Activated CD8-positive, alpha-beta T cell treated with anti-CD3 and anti-CD28 coated beads for 36 hours (primary cell): ENCODE data around the gene HYAL4. TPM values are rescaled to one million over a fixed set of nuclear protein-coding genes. Genes with fewer than 3 reads are reported as not detected.

Source experiments
- ATAC-seq: fragments of 200-7000 bp; cut with Tn5 transposase; one replicate; pipeline ENCODE4 v1.10.0; 2021; ENCODE audit warnings: mild to moderate bottlenecking, moderate library complexity
- CTCF ChIA-PET: fragments of 350-600 bp; sonication (Branson Sonifier 250); formaldehyde crosslinking; loops from one replicate; lab custom pipeline; 2021; ENCODE audit warnings: antibody characterized with exemption; lab: Charles Lee
- POLR2A ChIA-PET: fragments of 350-600 bp; sonication (Branson Sonifier 250); formaldehyde crosslinking; loops from one replicate; lab custom pipeline; 2021; ENCODE audit warnings: antibody characterized with exemption; lab: Charles Lee
- DNase-seq: peaks from one replicate; pipeline ENCODE4 v3.0.0-alpha.2; 2020
- H3K27ac Mint-ChIP-seq: one replicate; pipeline ENCODE4 v1.8.0; 2021; ENCODE audit warnings: mild to moderate bottlenecking, mixed read lengths
- H3K27me3 Mint-ChIP-seq: one replicate; pipeline ENCODE4 v1.8.0; 2021; ENCODE audit warnings: mixed read lengths
- H3K36me3 Mint-ChIP-seq: one replicate; pipeline ENCODE4 v1.8.0; 2021; ENCODE audit warnings: low read depth, mixed read lengths
- H3K4me1 Mint-ChIP-seq: one replicate; pipeline ENCODE4 v1.8.0; 2021; ENCODE audit warnings: low read depth, mixed read lengths
- H3K4me3 Mint-ChIP-seq: one replicate; pipeline ENCODE4 v1.8.0; 2021; ENCODE audit warnings: mild to moderate bottlenecking, moderate library complexity, mixed read lengths
- H3K9me3 Mint-ChIP-seq: one replicate; pipeline ENCODE4 v1.8.0; 2021; ENCODE audit warnings: mixed read lengths
- intact Hi-C: fragments of 100-400 bp; cut with micrococcal nuclease; formaldehyde crosslinking; loops from one replicate; pipeline ENCODE4 v1.10.0; 2022
- total RNA-seq, 2 experiments: library from RNA; stranded (reverse); gene quantifications; one replicate each; pipeline ENCODE4 v1.2.3, GENCODE V29; 2021
- TF ChIP-seq, protein P1 (sequence below): fragments of 200-600 bp; IDR thresholded peaks from one replicate; pipeline ENCODE4 v1.8.0; 2022; ENCODE audit warnings: antibody characterized with exemption, mild to moderate bottlenecking

Gene HYAL4
- total RNA-seq, 2 experiments from 2014 or later, result not detected

DNA sequence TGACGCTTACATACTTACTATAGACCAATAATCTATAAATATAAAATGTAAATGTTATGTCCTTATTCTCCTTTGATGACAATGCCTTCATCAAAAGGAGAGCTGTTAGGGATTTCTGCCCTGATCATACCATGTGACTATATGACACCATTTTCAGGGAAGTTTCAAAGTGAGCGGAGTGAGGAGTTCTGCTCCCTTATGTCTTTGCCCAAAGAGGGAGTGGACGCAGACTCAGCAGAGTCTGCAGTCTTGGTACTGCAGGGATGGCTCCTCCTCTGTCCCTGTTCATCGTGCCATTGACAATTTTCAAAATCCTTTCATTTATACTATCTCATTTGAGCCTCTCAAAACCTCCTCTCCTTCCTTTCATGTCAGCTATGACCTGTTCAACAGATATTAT lies 27.9 kb downstream of the HYAL4 start:
- Mint-ChIP-seq H3K36me3 (no peaks in the 10 kb centered on the region), H3K27ac (no peak overlapping the region), H3K4me3 (no peak overlapping the region), H3K27me3 (peaks cover 12% of the 10 kb centered on the region), H3K9me3 (no peaks in the 10 kb centered on the region), H3K4me1 (no peaks in the 10 kb centered on the region)
- no peak for DNase-seq
- intact Hi-C loops, result loop anchor here (2.0 kb wide), 1 partner anchor 74 kb away; no protein-coding TSS in a partner anchor
- no peak for ATAC-seq
- ChIA-PET POLR2A (no interaction called here), CTCF (interaction anchor here (1.0 to 3.5 kb wide), 11 partner anchors 8 to 381 kb away, joined by 3 to 65 read pairs (median 4); partner anchors contain the start of gene WASL)
- TF ChIP-seq, protein P1, sequence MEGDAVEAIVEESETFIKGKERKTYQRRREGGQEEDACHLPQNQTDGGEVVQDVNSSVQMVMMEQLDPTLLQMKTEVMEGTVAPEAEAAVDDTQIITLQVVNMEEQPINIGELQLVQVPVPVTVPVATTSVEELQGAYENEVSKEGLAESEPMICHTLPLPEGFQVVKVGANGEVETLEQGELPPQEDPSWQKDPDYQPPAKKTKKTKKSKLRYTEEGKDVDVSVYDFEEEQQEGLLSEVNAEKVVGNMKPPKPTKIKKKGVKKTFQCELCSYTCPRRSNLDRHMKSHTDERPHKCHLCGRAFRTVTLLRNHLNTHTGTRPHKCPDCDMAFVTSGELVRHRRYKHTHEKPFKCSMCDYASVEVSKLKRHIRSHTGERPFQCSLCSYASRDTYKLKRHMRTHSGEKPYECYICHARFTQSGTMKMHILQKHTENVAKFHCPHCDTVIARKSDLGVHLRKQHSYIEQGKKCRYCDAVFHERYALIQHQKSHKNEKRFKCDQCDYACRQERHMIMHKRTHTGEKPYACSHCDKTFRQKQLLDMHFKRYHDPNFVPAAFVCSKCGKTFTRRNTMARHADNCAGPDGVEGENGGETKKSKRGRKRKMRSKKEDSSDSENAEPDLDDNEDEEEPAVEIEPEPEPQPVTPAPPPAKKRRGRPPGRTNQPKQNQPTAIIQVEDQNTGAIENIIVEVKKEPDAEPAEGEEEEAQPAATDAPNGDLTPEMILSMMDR, result no peak

DNA sequence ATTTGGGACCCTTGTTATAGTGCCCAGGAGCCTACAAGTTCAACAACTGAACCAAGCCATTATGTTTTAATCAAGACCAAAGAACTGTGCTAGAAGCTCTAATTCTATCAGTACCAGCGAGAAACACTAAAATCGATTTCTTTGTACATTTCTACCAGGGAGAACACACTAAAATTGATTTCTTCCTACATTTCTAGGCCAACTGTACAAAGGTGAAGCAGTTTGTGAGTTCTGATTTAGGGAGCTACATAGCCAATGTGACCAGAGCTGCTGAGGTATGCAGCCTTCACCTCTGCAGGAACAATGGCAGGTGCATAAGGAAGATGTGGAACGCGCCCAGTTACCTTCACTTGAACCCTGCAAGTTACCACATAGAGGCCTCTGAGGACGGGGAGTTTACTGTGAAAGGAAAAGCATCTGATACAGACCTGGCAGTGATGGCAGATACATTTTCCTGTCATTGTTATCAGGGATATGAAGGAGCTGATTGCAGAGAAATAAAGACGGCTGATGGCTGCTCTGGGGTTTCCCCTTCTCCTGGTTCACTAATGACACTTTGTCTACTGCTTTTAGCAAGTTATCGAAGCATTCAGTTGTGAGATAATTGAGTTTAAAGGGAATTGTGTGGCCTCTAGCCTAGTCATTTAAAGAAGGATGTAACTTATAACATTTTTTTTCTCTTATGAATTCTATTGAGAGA lies 31.7 kb downstream of the HYAL4 start:
- CTCF ChIA-PET, result interaction anchor here (1.4 to 3.1 kb wide), 2 partner anchors 12 to 79 kb away, joined by 4 to 12 read pairs; no protein-coding TSS in a partner anchor
- intact Hi-C loops, result no loop called here
- TF ChIP-seq, protein P1, result no peak
- ATAC-seq (no peak), DNase-seq (no peak)
- H3K27me3 Mint-ChIP-seq, result peaks cover 6% of the 10 kb centered on the region
- no peak overlapping the region for H3K27ac Mint-ChIP-seq
- POLR2A ChIA-PET, result no interaction called here
- no peak overlapping the region for H3K4me3 Mint-ChIP-seq
- no peaks in the 10 kb centered on the region for H3K36me3 Mint-ChIP-seq
- no peaks in the 10 kb centered on the region for H3K4me1 Mint-ChIP-seq
- no peaks in the 10 kb centered on the region for H3K9me3 Mint-ChIP-seq

DNA sequence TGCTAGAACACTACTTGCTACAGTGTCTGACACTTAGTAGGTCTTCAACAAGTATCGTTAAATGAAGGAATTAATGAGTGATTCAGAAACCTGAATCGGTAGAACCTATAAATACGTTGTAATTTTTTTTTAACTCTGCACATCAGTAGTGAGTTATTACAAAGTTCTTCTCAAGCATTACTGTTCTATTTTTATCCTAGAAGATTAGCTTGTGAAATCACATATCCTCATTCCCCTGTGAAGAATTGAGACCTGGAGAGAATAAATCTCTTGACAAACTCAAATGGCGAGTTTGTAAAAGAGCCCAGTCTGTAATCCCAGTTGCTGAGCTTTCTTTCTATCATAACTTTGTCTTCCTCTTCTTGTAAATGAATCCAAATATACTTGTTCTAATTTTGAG lies 34.7 kb downstream of the HYAL4 start:
- ATAC-seq (no peak), DNase-seq (no peak)
- Mint-ChIP-seq H3K27ac (no peak overlapping the region), H3K36me3 (no peaks in the 10 kb centered on the region), H3K9me3 (no peaks in the 10 kb centered on the region), H3K27me3 (peaks cover 2% of the 10 kb centered on the region), H3K4me1 (no peaks in the 10 kb centered on the region), H3K4me3 (no peak overlapping the region)
- CTCF ChIA-PET, result interaction anchor here (1.4 kb wide), 1 partner anchor 13 kb away, joined by 4 read pairs; no protein-coding TSS in a partner anchor
- intact Hi-C loops, result no loop called here
- TF ChIP-seq, protein P1, result no peak
- POLR2A ChIA-PET, result no interaction called here

DNA sequence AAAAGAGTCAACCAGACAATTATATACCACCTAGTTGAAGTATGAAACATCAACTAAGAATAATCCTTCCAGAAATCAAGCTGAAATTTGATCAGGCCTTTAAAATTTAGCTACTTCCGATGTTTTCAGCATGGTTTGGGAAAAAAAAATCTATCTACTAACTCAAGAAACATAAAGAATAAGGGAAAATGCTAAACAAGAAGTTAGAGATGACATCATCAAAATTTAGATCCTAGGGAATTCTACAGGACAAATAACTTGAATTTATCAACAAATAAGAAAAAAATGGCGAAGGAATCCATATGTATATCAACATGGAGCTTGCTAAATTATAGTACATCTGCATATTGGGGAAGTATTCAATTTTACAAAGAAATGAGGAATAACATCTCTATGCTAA lies 36.3 kb downstream of the HYAL4 start:
- DNase-seq (no peak), ATAC-seq (no peak)
- Mint-ChIP-seq H3K36me3 (no peaks in the 10 kb centered on the region), H3K9me3 (no peaks in the 10 kb centered on the region), H3K4me3 (no peak overlapping the region), H3K27ac (no peak overlapping the region), H3K27me3 (peaks cover 4% of the 10 kb centered on the region), H3K4me1 (no peaks in the 10 kb centered on the region)
- ChIA-PET CTCF (interaction anchor here (1.1 to 1.9 kb wide), 3 partner anchors 9 to 83 kb away, joined by 4 to 11 read pairs (median 5); no protein-coding TSS in a partner anchor), POLR2A (no interaction called here)
- TF ChIP-seq, protein P1, result no peak
- intact Hi-C loops, result no loop called here

DNA sequence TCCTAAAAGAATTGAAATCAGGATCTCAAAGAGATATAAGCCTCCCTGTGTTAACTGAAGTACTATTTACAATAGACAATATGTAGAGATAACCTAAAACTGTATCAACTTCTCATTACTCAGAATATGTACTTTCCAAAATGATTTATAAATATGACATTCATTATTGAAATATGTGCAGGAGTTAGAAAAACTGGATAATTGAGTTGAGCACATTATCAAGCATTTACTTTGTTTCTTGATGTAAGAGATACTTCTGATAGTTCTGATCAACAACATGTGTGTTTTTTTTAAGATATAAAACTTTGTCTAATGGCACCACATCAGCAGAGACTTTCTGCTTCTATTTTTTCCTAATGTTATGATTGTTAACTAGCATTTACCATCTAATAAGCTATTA lies 38.2 kb downstream of the HYAL4 start:
- ChIA-PET POLR2A (no interaction called here), CTCF (no interaction called here)
- Mint-ChIP-seq H3K27ac (no peak overlapping the region), H3K9me3 (no peaks in the 10 kb centered on the region), H3K36me3 (no peaks in the 10 kb centered on the region), H3K4me1 (no peaks in the 10 kb centered on the region), H3K4me3 (no peak overlapping the region), H3K27me3 (peaks cover 4% of the 10 kb centered on the region)
- ATAC-seq, result no peak
- intact Hi-C loops, result no loop called here
- no peak for DNase-seq
- TF ChIP-seq, protein P1, result no peak
